Measurements from ENCODE around the gene PEX26.

DNA sequence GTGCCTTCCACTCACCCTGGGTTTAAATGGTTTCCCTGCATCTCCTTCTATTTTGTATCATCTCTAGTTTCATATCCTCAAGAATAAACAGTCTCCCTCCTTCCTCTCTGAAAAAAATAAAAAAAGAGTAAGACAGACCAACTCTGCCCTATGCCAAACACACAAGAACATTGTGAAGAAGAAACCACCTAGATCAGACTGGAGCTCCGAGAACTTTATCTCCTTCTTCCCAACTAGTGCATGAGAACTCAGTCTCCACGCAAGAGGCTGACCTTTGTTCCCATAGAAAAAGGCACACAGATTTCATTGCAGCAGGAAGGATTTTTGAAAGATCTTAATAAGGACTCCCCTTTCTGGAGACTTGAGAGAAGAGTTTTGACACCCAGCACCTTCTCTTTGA is 8.7 kb upstream of the PEX26 start:
- no peak for TF ChIP-seq CTCF (IDR thresholded peaks at IDR 0.05)
- no peak for TF ChIP-seq EZH2 (IDR thresholded peaks at IDR 0.05; ENCODE audit: borderline replicate concordance, insufficient read depth, low read depth, low read length, poor library complexity, severe bottlenecking)

All from B cell (primary cell).